IMR-90 (cell line): ENCODE data around the gene PANK4. TPM values are rescaled to one million over a fixed set of nuclear protein-coding genes. Genes with fewer than 3 reads are reported as not detected.

Experiments
- ATAC-seq: fragments of 200-7000 bp; cut with Tn5 transposase; 2 replicates; pipeline ENCODE4 v1.9.1; 2020; ENCODE audit warnings: low read depth, mild to moderate bottlenecking, moderate library complexity
- BruUV-seq: library from RNA; stranded (reverse); fragments of 400-500 nt; replicated peaks from 2 replicates; lab custom pipeline; 2021; lab: Mats Ljungman, UMichigan
- CTCF ChIA-PET: fragments of 300-600 bp; formaldehyde crosslinking; extraction: SDS; loops from one replicate; lab custom pipeline; 2021; ENCODE audit warnings: antibody characterized with exemption; lab: Yijun Ruan, JAX
- POLR2A ChIA-PET: fragments of 300-600 bp; sonication (Branson Sonifier 250); formaldehyde crosslinking; loops from one replicate; lab custom pipeline; 2022; ENCODE audit warnings: antibody characterized with exemption; ENCODE audit not compliant: unreplicated experiment; lab: Charles Lee
- DNase-seq: peaks from one replicate; pipeline ENCODE4 v3.0.0; 2013
- H2AFZ ChIP-seq: replicated peaks from 2 replicates; pipeline ENCODE3; 2013; ENCODE audit warnings: low read length, mild to moderate bottlenecking; ENCODE audit not compliant: poor library complexity
- H2AK5ac ChIP-seq: 2 replicates; pipeline ENCODE4 v1.6.1; 2013; ENCODE audit warnings: low read depth, low read length, inconsistent platforms
- H2AK9ac ChIP-seq: replicated peaks from 2 replicates; pipeline ENCODE3; 2013; ENCODE audit warnings: mild to moderate bottlenecking, low read depth, low read length, moderate library complexity; ENCODE audit not compliant: poor library complexity
- H2BK120ac ChIP-seq: 2 replicates; pipeline ENCODE4 v1.6.1; 2013; ENCODE audit warnings: low read depth, low read length, inconsistent platforms
- H2BK15ac ChIP-seq: 3 replicates; pipeline ENCODE4 v1.6.1; 2013; ENCODE audit warnings: low read depth, low read length, inconsistent platforms
- H2BK20ac ChIP-seq: 2 replicates; pipeline ENCODE4 v1.6.1; 2013; ENCODE audit warnings: low read depth, mild to moderate bottlenecking, inconsistent platforms, low read length, moderate library complexity
- H2BK5ac ChIP-seq: 2 replicates; pipeline ENCODE4 v1.6.1; 2013; ENCODE audit warnings: mild to moderate bottlenecking, low read depth, low read length, inconsistent platforms; ENCODE audit not compliant: poor library complexity, severe bottlenecking
- H3K14ac ChIP-seq: replicated peaks from 2 replicates; pipeline ENCODE4 v1.6.1; 2013; ENCODE audit warnings: low read depth, low read length, inconsistent platforms
- H3K18ac ChIP-seq: 2 replicates; pipeline ENCODE4 v1.6.1; 2013; ENCODE audit warnings: low read depth, low read length, control low read depth
- H3K23ac ChIP-seq: 2 replicates; pipeline ENCODE4 v1.6.1; 2013; ENCODE audit warnings: low read depth, low read length, inconsistent platforms
- H3K27ac ChIP-seq: 2 replicates; pipeline ENCODE4 v1.5.1; 2013; ENCODE audit warnings: mild to moderate bottlenecking, control low read depth, low read length; ENCODE audit not compliant: insufficient read depth
- H3K27me3 ChIP-seq: 2 replicates; pipeline ENCODE4 v1.6.1; 2013; ENCODE audit warnings: low read length; ENCODE audit not compliant: control insufficient read depth, insufficient read depth
- H3K36me3 ChIP-seq: 2 replicates; pipeline ENCODE4 v1.6.1; 2013; ENCODE audit warnings: low read length, mixed read lengths; ENCODE audit not compliant: control insufficient read depth, insufficient read depth
- H3K4ac ChIP-seq: 2 replicates; pipeline ENCODE4 v1.6.1; 2013; ENCODE audit warnings: low read depth, low read length, inconsistent platforms
- H3K4me1 ChIP-seq: 2 replicates; pipeline ENCODE4 v1.6.1; 2013; ENCODE audit warnings: low read length, mixed read lengths; ENCODE audit not compliant: control insufficient read depth, insufficient read depth
- H3K4me2 ChIP-seq: 2 replicates; pipeline ENCODE4 v1.6.1; 2013; ENCODE audit warnings: low read depth, mild to moderate bottlenecking, control low read depth, low read length, moderate library complexity
- H3K4me3 ChIP-seq: 2 replicates; pipeline ENCODE4 v1.5.1; 2013; ENCODE audit warnings: low read depth, mild to moderate bottlenecking, control low read depth, low read length, moderate library complexity; ENCODE audit not compliant: insufficient read depth
- H3K56ac ChIP-seq: 2 replicates; pipeline ENCODE4 v1.6.1; 2013; ENCODE audit warnings: low read length, inconsistent platforms; ENCODE audit not compliant: insufficient read depth; ENCODE audit errors: extremely low read depth
- H3K79me1 ChIP-seq, 2 experiments: 2 replicates each; pipeline ENCODE4 v1.6.1; 2013; ENCODE audit warnings: low read length in 2 of 2, inconsistent platforms in 1 of 2, low read depth in 1 of 2
- H3K9ac ChIP-seq: 2 replicates; pipeline ENCODE4 v1.6.1; 2013; ENCODE audit warnings: low read depth, low read length, control low read depth
- H3K9me1 ChIP-seq: 2 replicates; pipeline ENCODE4 v1.6.1; 2013; ENCODE audit warnings: low read length, inconsistent platforms; ENCODE audit not compliant: insufficient read depth
- H3K9me3 ChIP-seq: 2 replicates; pipeline ENCODE4 v1.6.1; 2013; ENCODE audit warnings: low read length; ENCODE audit not compliant: control insufficient read depth, insufficient read depth
- H4K20me1 ChIP-seq: 2 replicates; pipeline ENCODE4 v1.6.1; 2013; ENCODE audit warnings: low read length, inconsistent platforms; ENCODE audit not compliant: insufficient read depth
- H4K5ac ChIP-seq: 2 replicates; pipeline ENCODE4 v1.6.1; 2013; ENCODE audit warnings: mild to moderate bottlenecking, low read depth, low read length, control low read depth
- H4K8ac ChIP-seq, 2 experiments: 2 replicates each; pipeline ENCODE4 v1.6.1; 2013; ENCODE audit warnings: low read depth in 2 of 2, low read length in 2 of 2, control low read depth in 1 of 2, inconsistent platforms in 1 of 2
- H4K91ac ChIP-seq: 2 replicates; pipeline ENCODE4 v1.6.1; 2013; ENCODE audit warnings: low read depth, low read length, inconsistent platforms; ENCODE audit not compliant: insufficient read depth
- BHLHE40 ChIP-seq: fragments of 150-350 bp; IDR thresholded peaks from 2 replicates; pipeline ENCODE4 v1.6.1; 2016; ENCODE audit warnings: mild to moderate bottlenecking, low read depth, low read length
- CHD1 ChIP-seq: IDR thresholded peaks from 2 replicates; pipeline ENCODE4 v1.6.1; 2012; ENCODE audit warnings: low read depth, low read length, improper control_type of control experiment
- FOS ChIP-seq: fragments of 150-350 bp; IDR thresholded peaks from 2 replicates; pipeline ENCODE4 v1.6.1; 2016; ENCODE audit warnings: low read depth, low read length
- MAZ ChIP-seq: IDR thresholded peaks from 2 replicates; pipeline ENCODE4 v1.6.1; 2012; ENCODE audit warnings: low read depth, mild to moderate bottlenecking, low read length, improper control_type of control experiment, moderate library complexity, borderline replicate concordance
- MXI1 ChIP-seq: IDR thresholded peaks from 2 replicates; pipeline ENCODE4 v1.6.1; 2012; ENCODE audit warnings: low read depth, mild to moderate bottlenecking, low read length, moderate library complexity, borderline replicate concordance
- NFE2L2 ChIP-seq: fragments of 150-350 bp; IDR thresholded peaks from 2 replicates; pipeline ENCODE4 v1.6.1; 2016; ENCODE audit warnings: low read depth, mild to moderate bottlenecking, low read length
- POLR2A ChIP-seq: IDR thresholded peaks from 2 replicates; pipeline ENCODE4 v1.6.1; 2012; ENCODE audit warnings: mild to moderate bottlenecking, low read depth, low read length
- RAD21 ChIP-seq: IDR thresholded peaks from 2 replicates; pipeline ENCODE4 v1.6.1; 2012; ENCODE audit warnings: low read length, improper control_type of control experiment
- RCOR1 ChIP-seq: IDR thresholded peaks from 2 replicates; pipeline ENCODE4 v1.6.1; 2012; ENCODE audit warnings: mild to moderate bottlenecking, low read length, improper control_type of control experiment; ENCODE audit not compliant: insufficient replicate concordance
- RFX5 ChIP-seq: IDR thresholded peaks from 2 replicates; pipeline ENCODE4 v1.8.0; 2012; ENCODE audit warnings: low read depth, mild to moderate bottlenecking, low read length, moderate library complexity
- SMC3 ChIP-seq: fragments of 150-350 bp; IDR thresholded peaks from 2 replicates; pipeline ENCODE4 v1.6.1; 2016; ENCODE audit warnings: low read depth, mild to moderate bottlenecking, antibody characterized with exemption, low read length, moderate library complexity
- WGBS, 2 experiments: methylation state at CpG; one replicate each; pipeline versions ENCODE4 v1.1.5 to v1.1.7; 2013; ENCODE audit warnings: missing lambda C conversion rate in 2 of 2; ENCODE audit not compliant: insufficient read length in 1 of 2; ENCODE audit errors: extremely low coverage in 2 of 2; 5-methylcytosine and 5-hydroxymethylcytosine counted together
- dilution Hi-C: fragments of 300-500 bp; cut with HindIII; formaldehyde crosslinking; loops from one replicate; pipeline ENCODE4 v1.14.3; 2018; ENCODE audit warnings: low sequenced_read_pairs; ENCODE audit not compliant: unreplicated experiment
- in situ Hi-C: fragments of 300-500 bp; cut with MboI; formaldehyde crosslinking; loops from 3 replicates; pipeline ENCODE4 v1.14.3; 2019; ENCODE audit warnings: low sequenced_read_pairs, inconsistent platforms, mixed read lengths
- intact Hi-C: fragments of 100-400 bp; cut with micrococcal nuclease; formaldehyde crosslinking; loops from 2 replicates; pipeline ENCODE4 v1.10.0; 2022
- polyA plus RNA-seq, 3 experiments: library from polyadenylated mRNA; depleted of rRNA; stranded (reverse); fragments of >200 nt; gene quantifications; 2 replicates each; pipeline ENCODE4 v1.2.3, GENCODE V29; 2012; ENCODE audit warnings: low replicate concordance in 1 of 3
- total RNA-seq: library from RNA; depleted of rRNA; stranded (reverse); fragments of >200 nt; gene quantifications from 2 replicates; pipeline ENCODE4 v1.2.3, GENCODE V29; 2012
- TF ChIP-seq, protein P1 (sequence below): fragments of 150-350 bp; IDR thresholded peaks from 2 replicates; pipeline ENCODE4 v1.6.1; 2017; ENCODE audit warnings: mild to moderate bottlenecking, antibody characterized with exemption, low read length, low read depth

The PANK4 gene
- total and polyA plus RNA-seq, 2 of the 4 experiments (the other 2 are of a cell fraction): 14.0 to 18.5 TPM

DNA sequence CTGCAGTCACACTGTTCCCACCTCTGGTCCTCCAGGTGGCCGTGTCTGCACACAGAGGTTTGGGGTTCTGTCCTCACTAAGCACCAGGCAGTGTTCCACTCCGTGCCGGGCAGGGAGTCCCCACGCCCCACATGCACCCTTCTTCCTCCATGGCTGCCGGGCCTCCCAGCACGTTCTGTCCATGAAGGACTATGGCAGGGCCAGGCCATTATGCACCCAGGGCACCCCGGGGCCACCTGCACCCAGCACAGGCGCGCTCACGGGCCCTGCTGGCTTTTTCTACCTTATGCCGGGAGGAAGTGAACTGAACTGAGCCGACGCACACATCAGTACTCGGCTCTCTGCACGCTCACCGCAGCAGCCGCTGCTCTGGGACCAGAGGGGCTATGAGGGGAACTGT, 10.3 kb downstream of the PANK4 start:
- Histone ChIP-seq H3K4me2 (no peak overlapping the region), H3K9ac (no peak overlapping the region), H2BK120ac (no peak overlapping the region), H3K79me1 (peaks cover 0 to 18% of the 10 kb centered on the region in 2 experiments; a peak in 2 of 4 replicates), H3K36me3 (peaks cover 88% of the 10 kb centered on the region), H2AK9ac (no peak overlapping the region), H4K8ac (no peak overlapping the region), H3K9me3 (no peaks in the 10 kb centered on the region), H4K5ac (no peak overlapping the region), H3K27ac (no peak overlapping the region), H3K14ac (no peak overlapping the region), H3K4me3 (no peak overlapping the region), H2BK20ac (no peak overlapping the region), H3K27me3 (no peaks in the 10 kb centered on the region), H4K91ac (no peak overlapping the region), H3K18ac (no peak overlapping the region), H2AFZ (no peak overlapping the region), H2BK5ac (no peak overlapping the region), H2BK15ac (no peak overlapping the region), H3K56ac (no peak overlapping the region), H3K4ac (no peak overlapping the region), H3K23ac (no peak overlapping the region), H4K20me1 (peaks cover 5% of the 10 kb centered on the region), H2AK5ac (no peak overlapping the region), H3K9me1 (no peaks in the 10 kb centered on the region), H3K4me1 (no peaks in the 10 kb centered on the region)
- in situ Hi-C loops: no loop called here
- BruUV-seq: no TSS peak
- intact Hi-C loops: no loop called here
- DNase-seq: no peak
- ChIA-PET POLR2A (no interaction called here), CTCF (no interaction called here)
- TF ChIP-seq NFE2L2 (no peak), MAZ (no peak), POLR2A (no peak), RFX5 (no peak), RAD21 (no peak), RCOR1 (no peak), FOS (no peak), CHD1 (no peak), SMC3 (no peak), MXI1 (no peak), BHLHE40 (no peak)
- TF ChIP-seq, protein P1, sequence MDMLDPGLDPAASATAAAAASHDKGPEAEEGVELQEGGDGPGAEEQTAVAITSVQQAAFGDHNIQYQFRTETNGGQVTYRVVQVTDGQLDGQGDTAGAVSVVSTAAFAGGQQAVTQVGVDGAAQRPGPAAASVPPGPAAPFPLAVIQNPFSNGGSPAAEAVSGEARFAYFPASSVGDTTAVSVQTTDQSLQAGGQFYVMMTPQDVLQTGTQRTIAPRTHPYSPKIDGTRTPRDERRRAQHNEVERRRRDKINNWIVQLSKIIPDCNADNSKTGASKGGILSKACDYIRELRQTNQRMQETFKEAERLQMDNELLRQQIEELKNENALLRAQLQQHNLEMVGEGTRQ: no peak
- dilution Hi-C loops: no loop called here
- no peak for ATAC-seq
- WGBS, 2 experiments: 95% methylated on average over 5 of the region's 17 CpGs; no CpG with 5 or more reads in 1 of the 2 experiments
